Muscle layer of duodenum (tissue), 2 donors: Measurements from ENCODE around the gene PPFIA1.
"Not testable (repeated sequence)": the region's sequence is repeated elsewhere in the genome, so short reads cannot be mapped to it uniquely, and the experiment has no call there.

Experiments used
- H3K27ac ChIP-seq: one replicate; pipeline ENCODE4 v1.7.0; 2013; ENCODE audit warnings: mild to moderate bottlenecking, low read length
- H3K27me3 ChIP-seq: one replicate; pipeline ENCODE4 v1.7.0; 2013; ENCODE audit warnings: low read depth, mild to moderate bottlenecking, control low read depth, low read length
- H3K36me3 ChIP-seq, 2 donors: one replicate each; pipeline ENCODE4 v1.7.0; 2013; ENCODE audit warnings: low read length in 2 of 2, control low read depth in 1 of 2, mild to moderate bottlenecking in 1 of 2; ENCODE audit not compliant: insufficient read depth in 2 of 2, control insufficient read depth in 1 of 2
- H3K4me1 ChIP-seq, 2 donors: one replicate each; pipeline ENCODE4 v1.7.0; 2013; ENCODE audit warnings: low read length in 2 of 2, mild to moderate bottlenecking in 2 of 2, control low read depth in 1 of 2, moderate library complexity in 1 of 2; ENCODE audit not compliant: insufficient read depth in 2 of 2, control insufficient read depth in 1 of 2
- H3K4me3 ChIP-seq, 2 donors: one replicate each; pipeline ENCODE4 v1.7.0; 2013; ENCODE audit warnings: low read length in 2 of 2, low read depth in 1 of 2, mild to moderate bottlenecking in 1 of 2
- H3K9me3 ChIP-seq, 2 donors: one replicate each; pipeline ENCODE4 v1.7.0; 2013; ENCODE audit warnings: low read length in 2 of 2, control low read depth in 1 of 2, mild to moderate bottlenecking in 1 of 2; ENCODE audit not compliant: control insufficient read depth in 1 of 2
- donor health status: healthy.

The PPFIA1 gene

DNA sequence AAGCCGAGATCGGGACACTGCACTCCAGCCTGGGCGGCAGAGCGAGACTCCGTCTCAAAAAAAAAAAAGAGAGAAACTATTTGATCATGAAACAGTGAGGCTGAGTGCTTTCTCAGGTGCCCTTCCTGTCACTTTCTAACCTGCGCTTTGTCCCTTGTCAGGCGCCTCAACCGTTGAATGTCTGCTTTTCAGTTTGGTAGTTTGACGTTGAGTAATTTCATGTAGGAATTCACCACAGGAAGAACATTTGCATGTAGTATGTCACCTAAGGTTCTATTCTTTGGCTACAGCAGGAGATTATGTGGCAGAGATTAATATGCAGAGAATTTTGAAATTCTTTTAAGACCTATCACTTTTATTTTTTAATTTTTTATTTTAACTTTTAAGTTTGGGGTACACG is 57.2 kb downstream of the PPFIA1 start:
- Histone ChIP-seq H3K27ac (no peak overlapping the region), H3K4me1 (peaks cover 0 to 12% of the 10 kb centered on the region in 2 donors), H3K4me3 (no peak overlapping the region), H3K27me3 (no peaks in the 10 kb centered on the region), H3K9me3 (no peaks in the 10 kb centered on the region), H3K36me3 (peaks cover 22 to 45% of the 10 kb centered on the region in 2 donors)

DNA sequence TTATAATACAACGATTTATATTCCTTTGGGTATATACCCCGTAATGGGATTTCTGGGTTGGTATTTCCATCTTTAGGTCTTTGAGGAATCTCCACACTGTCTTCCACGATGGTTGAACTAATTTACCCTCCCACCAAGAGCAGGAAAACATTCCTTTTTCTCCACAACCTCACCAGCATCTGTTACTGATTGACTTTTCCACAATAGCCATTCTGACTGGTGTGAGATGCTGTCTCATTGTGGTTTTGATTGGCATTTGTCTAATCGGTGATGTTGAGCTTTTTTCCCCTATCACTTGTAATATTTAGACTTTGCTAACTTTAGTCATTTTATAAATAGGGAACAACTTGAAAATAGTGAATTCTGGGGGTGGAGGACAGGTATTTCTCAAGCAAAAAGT is 58.1 kb downstream of the PPFIA1 start:
- H3K27me3 ChIP-seq = no peaks in the 10 kb centered on the region
- peaks cover 0 to 8% of the 10 kb centered on the region in 2 donors for H3K4me1 ChIP-seq
- H3K36me3 ChIP-seq = peaks cover 30 to 53% of the 10 kb centered on the region in 2 donors
- H3K9me3 ChIP-seq = no peaks in the 10 kb centered on the region
- H3K4me3 ChIP-seq = no peak overlapping the region
- H3K27ac ChIP-seq = no peak overlapping the region

DNA sequence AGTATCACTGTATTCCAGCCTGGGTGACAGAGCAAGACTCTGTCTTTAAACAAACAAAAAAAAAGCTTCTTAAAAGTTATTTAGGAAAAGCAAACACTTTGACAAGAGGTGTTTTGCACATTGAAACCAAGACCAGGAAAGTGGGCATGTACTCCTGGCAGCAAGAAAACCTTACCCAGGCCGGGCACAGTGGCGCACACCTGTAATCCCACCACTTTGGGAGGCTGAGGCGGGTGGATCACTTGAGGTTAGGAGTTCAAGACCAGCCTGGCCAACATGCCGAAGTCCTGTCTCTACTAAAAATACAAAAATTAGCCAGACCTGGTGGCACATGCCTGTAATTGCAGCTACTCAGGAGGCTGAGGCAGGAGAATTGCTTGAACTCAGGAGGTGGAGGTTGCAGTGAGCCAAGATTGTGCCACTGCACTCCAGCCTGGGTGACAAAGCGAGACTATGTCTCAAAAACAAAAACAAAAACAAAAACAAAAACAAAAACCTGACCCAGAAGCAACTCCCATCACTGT is 60.9 kb downstream of the PPFIA1 start:
- not testable (repeated sequence) for H3K27ac ChIP-seq, H3K9me3 ChIP-seq, H3K4me1 ChIP-seq, H3K27me3 ChIP-seq, H3K4me3 ChIP-seq
- peaks cover 44 to 72% of the 10 kb centered on the region in 2 donors for H3K36me3 ChIP-seq

DNA sequence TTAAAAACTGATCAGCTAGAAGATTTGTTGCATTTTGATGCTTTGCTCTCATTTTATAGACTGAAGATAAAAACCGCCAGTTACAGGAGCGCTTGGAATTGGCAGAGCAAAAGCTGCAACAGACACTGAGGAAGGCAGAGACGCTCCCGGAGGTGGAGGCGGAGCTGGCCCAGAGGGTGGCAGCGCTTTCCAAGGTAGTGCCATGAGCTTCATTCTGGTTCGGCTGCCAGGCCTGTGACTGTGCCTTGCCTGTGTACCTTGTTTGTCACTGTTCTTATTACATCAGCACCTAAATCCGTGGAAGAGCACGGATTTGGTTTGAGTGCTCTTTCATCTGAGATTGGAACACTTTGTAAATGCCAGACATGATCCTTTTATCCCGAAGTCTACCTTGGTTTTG is 61.4 kb downstream of the PPFIA1 start:
- no peaks in the 10 kb centered on the region for H3K9me3 ChIP-seq
- peaks cover 49 to 77% of the 10 kb centered on the region in 2 donors for H3K36me3 ChIP-seq
- H3K4me3 ChIP-seq = no peak overlapping the region
- H3K4me1 ChIP-seq = no peaks in the 10 kb centered on the region
- H3K27ac ChIP-seq = no peak overlapping the region
- H3K27me3 ChIP-seq = no peaks in the 10 kb centered on the region

DNA sequence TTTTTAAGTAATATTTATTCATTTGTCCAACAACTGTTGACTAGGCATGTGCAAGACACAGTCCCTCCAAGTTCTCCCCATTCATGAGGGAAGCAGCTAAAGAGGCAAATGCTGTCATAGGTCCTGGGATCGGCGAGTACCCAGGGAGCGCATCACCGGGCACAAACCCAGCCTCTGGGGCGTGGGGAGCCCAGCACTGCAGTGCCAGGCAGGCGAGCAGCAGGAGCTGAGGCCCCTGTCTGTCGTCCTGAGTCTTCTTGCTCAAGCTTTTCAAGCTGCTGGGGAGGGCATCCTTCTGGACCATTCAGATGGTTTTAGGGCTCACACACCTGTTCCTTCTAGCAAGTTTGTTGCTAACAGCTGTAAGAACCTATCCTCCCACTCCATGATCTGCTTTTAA is 62.1 kb downstream of the PPFIA1 start:
- no peaks in the 10 kb centered on the region for H3K4me1 ChIP-seq
- H3K9me3 ChIP-seq = no peaks in the 10 kb centered on the region

DNA sequence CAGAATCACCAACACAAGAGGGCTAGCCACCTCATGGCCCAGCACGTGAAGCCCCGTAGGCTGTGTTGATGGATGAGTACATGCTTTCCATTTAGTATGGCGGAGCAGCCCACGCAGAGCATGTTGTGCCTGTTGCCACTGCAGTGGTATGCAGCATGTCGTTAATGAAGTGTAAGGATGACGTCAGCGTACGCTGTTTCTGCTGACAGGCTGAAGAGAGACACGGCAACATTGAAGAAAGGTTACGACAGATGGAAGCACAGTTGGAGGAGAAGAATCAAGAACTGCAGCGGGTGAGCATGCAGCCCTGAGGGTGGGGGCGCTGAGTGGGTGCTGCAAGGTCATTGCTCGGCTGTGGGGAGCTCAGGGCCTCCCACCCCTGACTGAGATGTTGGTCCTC is 62.8 kb downstream of the PPFIA1 start:
- Histone ChIP-seq H3K36me3 (peaks cover 56 to 80% of the 10 kb centered on the region in 2 donors), H3K4me3 (no peak overlapping the region), H3K4me1 (no peaks in the 10 kb centered on the region), H3K9me3 (no peaks in the 10 kb centered on the region), H3K27ac (no peak overlapping the region), H3K27me3 (no peaks in the 10 kb centered on the region)

More for the DNA sequence above, 62.1 kb downstream of the PPFIA1 start:
- no peaks in the 10 kb centered on the region for H3K27me3 ChIP-seq
- peaks cover 50 to 77% of the 10 kb centered on the region in 2 donors for H3K36me3 ChIP-seq
- H3K27ac ChIP-seq = no peak overlapping the region
- H3K4me3 ChIP-seq = no peak overlapping the region

DNA sequence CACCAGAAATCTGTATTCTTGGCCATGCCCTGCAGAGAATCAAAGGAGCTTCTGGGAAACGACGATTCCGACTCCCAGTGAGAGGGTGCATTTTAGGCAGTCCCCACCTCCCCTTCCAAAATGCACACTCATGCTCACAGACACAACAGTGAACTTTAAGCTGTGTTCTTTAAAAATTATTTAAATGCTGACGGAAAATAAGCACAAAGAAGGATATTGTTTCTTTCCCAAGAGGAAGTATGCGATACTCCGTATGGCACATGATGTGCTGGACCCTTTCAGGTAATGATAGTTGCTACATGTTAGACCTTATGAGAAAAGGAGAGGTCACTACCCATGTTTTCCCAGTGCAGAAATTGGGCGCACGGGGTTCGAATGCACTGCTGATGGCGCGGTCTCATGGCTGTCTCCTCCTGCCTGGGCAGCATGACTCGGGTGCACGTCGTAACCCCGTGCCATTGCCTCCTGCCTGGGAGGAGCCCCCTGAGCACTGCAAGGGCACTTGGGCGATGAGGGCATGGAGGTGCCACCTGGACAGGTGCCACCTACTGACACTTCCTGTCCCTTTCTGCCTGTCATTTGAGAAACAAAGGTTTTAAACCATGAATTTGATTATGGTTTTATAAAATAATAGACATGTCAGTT is 64.0 kb downstream of the PPFIA1 start:
- no peaks in the 10 kb centered on the region for H3K9me3 ChIP-seq
- no peaks in the 10 kb centered on the region for H3K27me3 ChIP-seq
- no peak overlapping the region for H3K4me3 ChIP-seq
- no peaks in the 10 kb centered on the region for H3K4me1 ChIP-seq
- H3K27ac ChIP-seq = no peak overlapping the region
- peaks cover 59 to 85% of the 10 kb centered on the region in 2 donors for H3K36me3 ChIP-seq

DNA sequence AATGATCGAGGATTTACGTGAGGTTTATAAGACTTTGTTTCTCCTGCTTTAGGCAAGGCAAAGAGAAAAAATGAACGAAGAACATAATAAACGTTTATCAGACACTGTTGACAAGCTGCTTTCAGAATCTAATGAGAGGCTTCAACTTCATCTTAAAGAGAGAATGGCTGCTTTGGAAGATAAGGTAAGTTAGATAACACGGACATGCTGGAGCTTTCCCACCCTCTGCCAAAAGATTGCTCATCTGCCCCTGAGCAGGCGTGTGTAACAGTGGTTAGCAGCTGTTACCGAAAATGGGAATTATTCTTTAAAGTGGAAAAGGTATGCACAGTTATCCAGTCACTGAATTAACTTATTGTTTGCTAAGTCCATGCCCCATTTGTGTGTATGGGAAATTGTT is 65.0 kb downstream of the PPFIA1 start:
- Histone ChIP-seq H3K9me3 (no peaks in the 10 kb centered on the region), H3K4me3 (no peak overlapping the region), H3K27me3 (no peaks in the 10 kb centered on the region), H3K27ac (no peak overlapping the region), H3K4me1 (no peaks in the 10 kb centered on the region), H3K36me3 (peaks cover 59 to 85% of the 10 kb centered on the region in 2 donors)

DNA sequence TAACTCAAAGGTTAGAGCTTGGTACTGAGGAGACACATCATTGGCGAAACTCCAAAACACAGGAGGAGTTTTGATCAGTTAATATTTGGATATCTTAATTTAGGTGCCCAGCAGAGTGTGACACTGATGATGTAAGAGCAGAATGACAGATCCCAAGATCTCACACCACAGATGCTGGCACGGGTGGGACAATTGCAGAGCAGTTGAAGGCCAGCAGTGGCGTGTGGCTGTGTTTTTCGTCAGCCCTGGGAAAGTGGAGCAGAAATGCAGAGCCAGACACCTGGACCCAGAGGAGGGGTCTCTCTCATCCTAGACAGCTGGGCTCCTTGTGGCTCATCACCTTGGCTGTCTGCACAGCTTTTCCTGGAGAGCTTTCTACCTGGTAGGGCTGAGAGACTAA is 68.1 kb downstream of the PPFIA1 start:
- Histone ChIP-seq H3K36me3 (peaks cover 48 to 78% of the 10 kb centered on the region in 2 donors), H3K27me3 (no peaks in the 10 kb centered on the region), H3K27ac (no peak overlapping the region), H3K4me3 (no peak overlapping the region), H3K9me3 (no peaks in the 10 kb centered on the region), H3K4me1 (no peaks in the 10 kb centered on the region)

DNA sequence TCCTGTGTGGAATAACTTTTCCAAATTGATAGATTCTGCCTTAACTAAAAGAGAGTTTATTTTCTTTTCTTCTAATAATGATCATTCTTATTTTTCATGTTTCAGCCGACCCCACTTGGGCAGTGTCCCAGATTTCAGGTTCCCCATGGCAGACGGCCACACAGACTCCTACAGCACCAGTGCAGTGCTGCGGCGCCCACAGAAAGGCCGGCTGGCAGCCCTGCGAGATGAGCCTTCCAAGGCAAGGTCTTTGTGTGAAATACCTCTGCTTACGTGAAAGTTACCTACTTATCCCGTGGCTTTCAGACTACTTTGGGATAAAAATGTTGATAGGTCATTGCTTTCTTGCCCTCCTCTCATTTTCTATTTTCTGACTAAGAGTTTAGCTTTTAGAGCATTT is 68.6 kb downstream of the PPFIA1 start:
- no peak overlapping the region for H3K4me3 ChIP-seq
- H3K9me3 ChIP-seq = no peaks in the 10 kb centered on the region
- H3K4me1 ChIP-seq = no peaks in the 10 kb centered on the region
- H3K27me3 ChIP-seq = no peaks in the 10 kb centered on the region
- H3K27ac ChIP-seq = no peak overlapping the region
- peaks cover 48 to 78% of the 10 kb centered on the region in 2 donors for H3K36me3 ChIP-seq

DNA sequence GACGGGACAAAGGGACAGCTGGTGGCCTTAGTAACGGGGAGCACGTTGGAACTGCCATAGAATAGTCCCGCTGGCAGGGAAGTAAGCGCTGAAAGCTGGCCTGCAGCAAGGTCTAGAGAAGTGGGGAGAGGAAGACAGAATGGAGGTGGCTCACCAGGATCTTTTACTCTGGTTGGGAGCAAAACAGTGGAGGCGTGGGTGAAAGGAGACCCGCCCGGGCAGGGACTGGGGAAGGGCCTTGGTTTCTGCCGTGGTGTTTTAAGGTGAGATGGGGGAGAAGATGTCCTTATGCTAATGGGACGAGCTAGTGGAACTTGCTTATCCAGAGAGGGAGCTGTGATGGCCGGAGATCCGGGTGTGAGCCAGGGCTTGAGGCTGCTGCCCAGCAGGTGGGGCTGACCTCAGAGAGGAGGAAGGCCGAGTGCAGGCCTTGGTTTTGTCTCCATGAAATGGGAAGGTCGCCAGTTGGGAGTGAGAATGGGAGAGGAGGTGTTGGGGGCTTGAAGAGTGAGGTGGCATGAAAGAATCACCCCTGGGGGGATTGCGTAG is 71.5 kb downstream of the PPFIA1 start:
- Histone ChIP-seq H3K27me3 (no peaks in the 10 kb centered on the region), H3K9me3 (no peaks in the 10 kb centered on the region), H3K4me3 (no peak overlapping the region), H3K27ac (no peak overlapping the region), H3K36me3 (peaks cover 38 to 74% of the 10 kb centered on the region in 2 donors), H3K4me1 (no peaks in the 10 kb centered on the region)

DNA sequence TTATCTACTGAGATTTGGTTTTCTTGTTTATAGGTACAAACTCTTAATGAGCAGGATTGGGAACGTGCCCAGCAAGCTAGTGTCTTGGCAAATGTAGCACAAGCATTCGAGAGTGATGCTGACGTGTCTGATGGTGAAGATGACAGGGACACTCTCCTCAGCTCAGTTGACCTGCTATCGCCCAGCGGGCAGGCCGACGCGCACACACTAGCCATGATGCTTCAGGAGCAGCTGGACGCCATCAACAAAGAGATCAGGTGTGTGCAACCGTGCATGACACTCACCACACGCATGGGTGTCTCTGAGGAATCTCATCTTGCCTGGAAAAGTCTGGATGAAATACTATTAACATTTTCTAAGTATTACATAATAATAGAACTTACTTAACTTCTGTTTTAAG is 73.1 kb downstream of the PPFIA1 start:
- Histone ChIP-seq H3K9me3 (no peaks in the 10 kb centered on the region), H3K27ac (no peak overlapping the region), H3K4me1 (no peaks in the 10 kb centered on the region), H3K27me3 (no peaks in the 10 kb centered on the region), H3K36me3 (peaks cover 32 to 73% of the 10 kb centered on the region in 2 donors), H3K4me3 (no peak overlapping the region)
